GM19099 (cell line): ENCODE measurements around the gene PMS2.
"Not testable (repeated sequence)": the region's sequence is repeated elsewhere in the genome, so short reads cannot be mapped to it uniquely, and the experiment has no call there.

Source experiments
- POLR2A ChIP-seq: IDR thresholded peaks from 3 replicates; pipeline ENCODE4 v1.6.1; 2011; ENCODE audit warnings: low read depth; ENCODE audit not compliant: insufficient read length; ENCODE audit errors: extremely low read depth

The PMS2 gene

GRCh38 chr7:6020371-6021286 lies 11.8 kb upstream of the PMS2 start:
- TF ChIP-seq POLR2A = no peak

DNA sequence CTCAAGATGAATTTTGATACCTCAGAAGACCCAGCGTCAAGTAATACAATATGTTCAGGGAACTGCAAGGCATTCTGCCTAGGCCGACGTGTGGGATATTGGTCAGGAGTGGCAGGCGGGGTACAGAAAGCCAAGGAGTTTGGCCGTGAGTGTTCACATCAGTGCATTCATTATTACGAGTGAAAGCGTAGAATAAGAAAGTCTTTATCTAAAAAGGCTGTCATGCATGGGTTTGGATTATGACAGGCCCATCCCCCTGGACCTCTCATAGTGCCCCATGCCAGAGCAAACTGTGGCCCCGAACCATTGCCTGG lies 7.8 kb upstream of the PMS2 start:
- no peak for TF ChIP-seq POLR2A

DNA sequence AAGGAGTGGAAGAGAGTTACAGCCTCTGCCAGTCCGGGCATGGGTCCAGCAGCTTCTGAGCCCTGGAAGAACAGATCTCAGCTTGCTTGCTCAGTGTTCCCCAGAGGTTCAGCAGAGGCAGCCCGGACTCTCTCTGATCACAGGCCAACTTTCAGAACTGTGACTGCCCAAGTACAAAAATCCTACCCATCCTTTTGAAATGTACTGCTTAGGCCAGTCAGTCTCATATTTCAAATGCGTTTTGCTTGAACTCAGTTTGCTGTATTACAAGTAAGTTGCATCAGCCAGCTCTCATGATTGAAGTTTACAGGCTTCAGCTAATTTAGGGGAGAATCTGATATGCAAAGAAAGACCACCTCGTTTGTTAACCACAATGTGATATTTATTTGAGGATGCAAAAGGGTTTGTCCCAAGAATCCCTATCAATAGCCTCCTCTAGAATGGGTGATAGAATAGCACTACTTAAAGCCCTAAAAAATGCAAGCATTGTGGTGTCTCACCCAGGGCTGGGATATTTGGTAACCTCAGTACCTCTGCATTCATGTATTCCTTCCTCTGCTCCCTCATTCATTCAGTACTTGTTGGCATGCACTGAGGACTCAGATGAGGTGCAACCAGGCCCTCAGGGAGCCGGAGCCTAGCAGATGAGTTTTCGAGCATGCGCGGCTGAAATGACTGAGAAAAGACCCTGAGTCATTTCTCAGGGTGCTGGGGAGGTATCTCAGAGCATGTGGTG lies 7.2 kb upstream of the PMS2 start:
- no peak for TF ChIP-seq POLR2A

GRCh38 chr7:6012355-6013104 lies 3.7 kb upstream of the PMS2 start:
- no peak for TF ChIP-seq POLR2A

DNA sequence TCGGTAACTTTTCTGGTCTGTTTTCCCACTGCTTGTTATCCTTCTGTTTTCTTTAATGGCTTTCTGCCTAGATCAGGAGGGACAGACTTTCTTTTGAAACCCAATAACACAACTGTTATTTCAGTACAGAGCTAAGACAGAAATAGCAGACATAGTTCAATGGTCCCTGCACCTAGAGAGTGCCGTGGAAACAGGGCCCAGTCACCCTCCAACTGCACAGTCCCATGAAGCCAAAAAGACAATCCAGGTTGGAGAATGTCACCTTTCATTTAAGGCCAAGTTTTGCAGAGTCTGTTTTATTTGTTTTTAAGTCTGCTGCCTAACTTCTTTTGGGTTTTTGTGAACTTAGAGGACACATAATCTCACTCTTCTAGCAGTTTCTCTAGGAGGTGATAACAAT lies 2.7 kb upstream of the PMS2 start:
- no peak for TF ChIP-seq POLR2A

GRCh38 chr7:6007386-6007785 lies 1.5 kb downstream of the PMS2 start:
- TF ChIP-seq POLR2A = no peak

DNA sequence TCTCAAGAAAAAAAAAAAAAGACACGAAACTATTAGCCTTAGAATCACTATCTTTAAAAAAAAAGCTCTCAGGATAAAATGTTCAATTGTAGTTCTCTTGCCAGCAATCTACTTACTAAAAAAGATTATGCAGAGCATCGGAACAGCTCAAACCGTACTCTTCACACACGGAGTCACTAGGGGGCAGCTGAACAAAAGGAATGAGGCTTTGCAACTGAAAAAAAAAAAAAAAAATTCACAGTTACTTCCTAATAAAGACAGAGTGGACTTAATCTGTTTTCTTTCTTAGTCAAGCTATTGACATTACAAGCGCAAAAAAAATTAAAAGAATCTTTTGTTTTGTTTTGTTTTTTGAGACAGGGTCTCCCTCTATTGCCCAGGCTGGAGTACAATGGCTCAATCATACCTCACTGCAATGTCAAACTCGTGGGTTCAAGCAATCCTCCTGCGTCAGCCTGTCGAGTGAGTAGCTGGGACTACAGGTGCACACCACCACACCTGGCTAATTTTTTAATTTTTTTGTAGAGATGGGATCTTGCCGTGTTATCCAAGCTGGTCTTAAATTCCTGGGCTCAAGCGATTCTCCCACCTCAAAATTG lies 11.5 kb downstream of the PMS2 start:
- no peak for TF ChIP-seq POLR2A

GRCh38 chr7:5970347-5970911 lies 38.4 kb downstream of the PMS2 start, which contains the start of gene RSPH10B:
RSPH10B (minus strand) TSS chr7:5970689; CDS start chr7:5967116, 3,573 bp downstream.
- TF ChIP-seq POLR2A = not testable (repeated sequence)
